Fibroblast of gingiva (primary cell): ENCODE results near the gene FAM131A.
A peak's percentile ranks its signal among the peaks of the same experiment; 100 is the strongest.

ENCODE experiments used
- DNase-seq: peaks from one replicate; pipeline ENCODE4 v3.0.0-alpha.2; 2011; ENCODE audit warnings: low read depth

FAM131A gene

DNA sequence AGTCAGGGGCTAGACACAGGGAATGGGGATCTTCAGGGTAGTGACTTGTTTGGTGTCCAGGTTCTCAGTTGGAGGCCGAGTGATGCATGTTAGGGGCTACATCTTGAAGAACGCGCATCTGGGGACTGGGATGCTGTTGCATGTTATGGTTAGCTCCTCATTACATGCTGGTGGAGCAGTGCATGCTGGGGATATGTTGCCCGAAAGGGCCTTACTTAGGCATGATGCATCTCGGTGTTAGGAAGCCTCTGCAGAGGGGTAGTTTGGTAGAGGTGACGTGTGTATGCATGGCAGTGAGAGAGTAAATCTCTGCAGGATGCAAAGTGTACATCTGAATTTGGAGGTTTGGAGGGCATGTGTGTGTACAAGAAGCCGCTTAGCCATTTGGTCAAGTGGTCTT lies 20.6 kb upstream of the FAM131A start:
- no peak for DNase-seq

DNA sequence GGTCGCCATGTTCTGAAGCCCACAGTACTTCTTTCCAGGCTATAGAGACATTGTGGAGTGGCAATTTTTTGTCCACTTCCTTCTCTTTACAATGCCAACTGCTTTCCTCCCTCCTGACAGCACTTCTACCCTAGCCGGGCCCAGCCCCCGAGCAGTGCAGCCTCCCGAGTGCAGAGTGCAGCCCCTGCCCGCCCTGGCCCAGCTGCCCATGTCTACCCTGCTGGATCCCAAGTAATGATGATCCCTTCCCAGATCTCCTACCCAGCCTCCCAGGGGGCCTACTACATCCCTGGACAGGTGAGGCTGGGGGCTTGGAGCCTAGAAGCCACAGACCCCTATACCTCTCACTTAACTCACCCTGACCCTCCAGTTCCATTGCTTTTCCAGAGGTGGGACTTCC lies 20.2 kb upstream of the FAM131A start:
- DNase-seq, result no peak

DNA sequence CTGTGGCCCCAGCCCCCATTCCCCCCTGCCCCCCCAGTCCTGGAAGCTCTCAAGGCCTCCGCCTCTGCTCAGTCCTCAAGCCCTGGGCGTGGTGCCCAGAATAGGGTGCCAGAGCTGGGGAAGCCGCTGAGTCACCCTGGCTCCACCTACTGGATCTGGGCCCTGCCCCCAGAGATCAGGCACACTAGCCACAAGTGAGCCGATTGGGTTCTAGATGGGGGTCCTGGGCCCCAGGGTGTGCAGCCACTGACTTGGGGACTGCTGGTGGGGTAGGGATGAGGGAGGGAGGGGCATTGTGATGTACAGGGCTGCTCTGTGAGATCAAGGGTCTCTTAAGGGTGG lies 17.3 kb upstream of the FAM131A start:
- DNase-seq, result peak; percentile 98

DNA sequence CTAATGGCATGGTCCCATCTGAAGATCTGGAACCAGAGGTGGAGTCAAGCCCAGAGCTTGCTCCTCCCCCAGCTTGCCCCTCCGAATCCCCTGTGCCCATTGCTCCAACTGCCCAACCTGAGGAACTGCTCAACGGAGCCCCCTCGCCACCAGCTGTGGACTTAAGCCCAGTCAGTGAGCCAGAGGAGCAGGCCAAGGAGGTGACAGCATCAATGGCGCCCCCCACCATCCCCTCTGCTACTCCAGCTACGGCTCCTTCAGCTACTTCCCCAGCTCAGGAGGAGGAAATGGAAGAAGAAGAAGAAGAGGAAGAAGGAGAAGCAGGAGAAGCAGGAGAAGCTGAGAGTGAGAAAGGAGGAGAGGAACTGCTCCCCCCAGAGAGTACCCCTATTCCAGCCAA lies 15.7 kb upstream of the FAM131A start:
- DNase-seq, result no peak

DNA sequence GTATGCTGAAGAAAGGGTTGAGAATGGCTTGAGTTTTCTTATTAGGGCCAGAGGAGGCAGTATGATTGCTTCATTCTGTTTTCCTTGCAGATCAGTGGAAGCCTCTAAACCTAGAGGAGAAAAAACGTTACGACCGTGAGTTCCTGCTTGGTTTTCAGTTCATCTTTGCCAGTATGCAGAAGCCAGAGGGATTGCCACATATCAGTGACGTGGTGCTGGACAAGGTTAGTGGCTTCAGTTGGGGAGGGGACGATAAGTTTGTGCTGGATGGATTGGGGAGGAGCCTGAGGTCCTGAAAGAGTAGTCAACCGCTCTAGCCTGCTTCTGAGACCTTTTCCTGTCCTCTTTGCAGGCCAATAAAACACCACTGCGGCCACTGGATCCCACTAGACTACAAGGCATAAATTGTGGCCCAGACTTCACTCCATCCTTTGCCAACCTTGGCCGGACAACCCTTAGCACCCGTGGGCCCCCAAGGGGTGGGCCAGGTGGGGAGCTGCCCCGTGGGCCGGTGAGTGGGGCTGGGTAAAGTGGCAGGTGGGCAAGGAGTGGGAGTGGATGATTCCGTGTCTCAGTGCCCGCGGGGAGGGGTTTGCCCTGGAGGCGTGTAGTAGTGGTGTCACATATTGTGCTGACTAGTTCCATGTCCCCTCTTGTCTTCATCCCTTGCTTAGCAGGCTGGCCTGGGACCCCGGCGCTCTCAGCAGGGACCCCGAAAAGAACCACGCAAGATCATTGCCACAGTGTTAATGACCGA lies 14.5 kb upstream of the FAM131A start:
- DNase-seq, result peak; percentile 87

DNA sequence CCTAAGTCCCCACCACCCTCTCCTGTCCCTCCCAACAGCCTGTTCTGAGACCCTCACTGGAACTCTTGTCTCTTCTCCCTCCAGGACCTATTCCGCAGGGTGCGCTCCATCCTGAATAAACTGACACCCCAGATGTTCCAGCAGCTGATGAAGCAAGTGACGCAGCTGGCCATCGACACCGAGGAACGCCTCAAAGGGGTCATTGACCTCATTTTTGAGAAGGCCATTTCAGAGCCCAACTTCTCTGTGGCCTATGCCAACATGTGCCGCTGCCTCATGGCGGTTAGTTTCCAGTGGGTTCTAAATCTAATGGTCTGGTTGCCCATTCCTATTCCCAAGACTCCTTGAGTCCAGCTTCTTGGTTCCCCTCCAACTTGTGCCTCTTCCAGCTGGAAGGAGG lies 13.7 kb upstream of the FAM131A start:
- no peak for DNase-seq

DNA sequence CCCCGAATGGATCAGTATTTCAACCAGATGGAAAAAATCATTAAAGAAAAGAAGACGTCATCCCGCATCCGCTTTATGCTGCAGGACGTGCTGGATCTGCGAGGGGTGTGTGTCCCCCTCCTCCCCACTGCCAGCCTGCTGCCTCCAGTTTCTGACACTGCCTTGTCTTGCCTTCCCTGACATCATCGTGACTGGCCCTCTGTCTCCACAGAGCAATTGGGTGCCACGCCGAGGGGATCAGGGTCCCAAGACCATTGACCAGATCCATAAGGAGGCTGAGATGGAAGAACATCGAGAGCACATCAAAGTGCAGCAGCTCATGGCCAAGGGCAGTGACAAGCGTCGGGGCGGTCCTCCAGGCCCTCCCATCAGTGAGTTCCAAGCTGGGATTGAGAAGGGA lies 12.1 kb upstream of the FAM131A start:
- DNase-seq, result no peak

DNA sequence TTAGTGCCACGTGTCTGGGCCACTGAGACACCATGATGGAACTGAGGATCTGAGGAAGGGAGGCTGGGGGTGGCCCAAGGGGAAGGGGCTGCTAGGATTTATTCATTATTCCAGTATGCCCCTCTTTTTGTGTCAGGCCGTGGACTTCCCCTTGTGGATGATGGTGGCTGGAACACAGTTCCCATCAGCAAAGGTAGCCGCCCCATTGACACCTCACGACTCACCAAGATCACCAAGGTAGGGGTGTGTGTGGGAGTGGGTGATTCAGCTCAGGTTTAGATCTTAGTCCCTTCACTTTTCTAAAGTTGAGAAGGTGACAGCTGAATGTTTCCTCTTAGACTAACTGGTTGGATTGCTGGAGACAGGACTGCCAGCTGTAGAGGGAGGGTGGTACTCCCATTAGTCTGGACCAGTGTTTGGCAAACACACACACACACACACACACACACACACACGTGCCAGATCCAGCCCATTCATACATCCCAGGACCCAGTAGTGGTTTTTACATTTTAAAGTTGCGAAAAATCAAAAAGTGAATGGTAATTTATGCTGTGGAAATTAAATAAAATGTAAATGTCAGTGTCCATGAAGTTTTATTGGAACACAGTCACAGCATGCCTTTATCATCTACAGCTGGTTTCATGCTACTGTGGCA lies 11.6 kb upstream of the FAM131A start:
- no peak for DNase-seq

DNA sequence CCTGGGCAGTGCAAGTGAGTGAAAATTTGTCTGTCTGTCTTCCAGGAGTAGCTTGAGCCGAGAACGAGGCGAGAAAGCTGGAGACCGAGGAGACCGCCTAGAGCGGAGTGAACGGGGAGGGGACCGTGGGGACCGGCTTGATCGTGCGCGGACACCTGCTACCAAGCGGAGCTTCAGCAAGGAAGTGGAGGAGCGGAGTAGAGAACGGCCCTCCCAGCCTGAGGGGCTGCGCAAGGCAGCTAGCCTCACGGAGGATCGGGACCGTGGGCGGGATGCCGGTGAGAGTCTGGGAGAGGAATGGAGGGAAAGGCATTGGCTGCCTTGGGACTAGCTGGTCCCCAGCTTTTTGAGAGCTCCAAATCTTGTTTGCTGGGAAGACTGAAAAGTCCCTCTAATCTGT lies 10.2 kb upstream of the FAM131A start:
- no peak for DNase-seq

DNA sequence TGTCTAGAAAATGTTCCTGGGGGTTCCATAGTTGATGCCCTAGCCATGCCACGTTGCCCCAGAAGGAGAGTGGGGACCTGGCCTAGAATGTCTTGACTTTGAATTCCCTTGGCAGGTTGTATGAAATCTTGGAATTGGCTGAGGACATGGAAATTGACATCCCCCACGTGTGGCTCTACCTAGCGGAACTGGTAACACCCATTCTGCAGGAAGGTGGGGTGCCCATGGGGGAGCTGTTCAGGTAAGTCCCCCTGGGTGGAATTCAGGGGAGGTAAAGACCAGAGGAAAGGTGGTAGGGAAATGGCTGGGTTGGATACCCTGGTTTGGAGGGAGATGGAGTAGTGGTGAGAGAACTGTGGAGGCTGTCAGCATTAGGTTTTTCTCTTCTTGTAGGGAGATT lies 8.9 kb upstream of the FAM131A start:
- no peak for DNase-seq

DNA sequence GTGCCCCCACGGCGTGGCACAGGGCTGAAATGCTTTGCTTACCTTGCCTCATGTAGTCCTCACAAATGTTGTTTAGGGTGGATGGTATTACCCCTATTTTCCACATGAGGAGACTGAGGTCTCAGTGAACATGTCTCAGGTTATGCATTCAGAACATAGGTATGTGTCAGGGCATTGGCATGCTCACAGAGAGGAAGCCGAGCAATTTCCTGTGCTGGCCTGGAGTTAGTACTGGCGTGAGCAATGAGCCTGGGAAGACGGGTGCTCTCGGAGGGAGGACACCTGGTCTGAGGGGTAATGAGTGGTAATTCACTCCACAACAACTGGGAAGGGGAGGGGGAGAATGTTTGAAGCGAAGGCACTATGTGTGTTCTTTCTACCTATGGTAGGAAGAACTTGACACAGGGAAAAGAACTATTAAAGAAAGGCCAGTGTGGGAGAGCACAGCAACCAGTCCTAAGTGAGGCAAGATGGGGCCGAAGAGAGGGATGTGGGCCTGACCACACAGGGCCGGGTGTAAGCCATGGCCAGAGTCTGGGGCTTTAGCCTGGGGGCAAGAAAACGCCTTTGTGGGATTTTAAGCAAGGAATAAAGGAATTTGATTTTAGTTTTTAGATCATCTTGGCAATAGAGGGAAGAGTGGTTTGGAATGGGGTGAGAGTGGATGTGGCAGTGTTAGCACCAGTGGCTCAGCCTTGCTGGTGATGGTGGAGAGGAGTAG lies 4.9 kb upstream of the FAM131A start:
- peak; percentile 61 for DNase-seq

DNA sequence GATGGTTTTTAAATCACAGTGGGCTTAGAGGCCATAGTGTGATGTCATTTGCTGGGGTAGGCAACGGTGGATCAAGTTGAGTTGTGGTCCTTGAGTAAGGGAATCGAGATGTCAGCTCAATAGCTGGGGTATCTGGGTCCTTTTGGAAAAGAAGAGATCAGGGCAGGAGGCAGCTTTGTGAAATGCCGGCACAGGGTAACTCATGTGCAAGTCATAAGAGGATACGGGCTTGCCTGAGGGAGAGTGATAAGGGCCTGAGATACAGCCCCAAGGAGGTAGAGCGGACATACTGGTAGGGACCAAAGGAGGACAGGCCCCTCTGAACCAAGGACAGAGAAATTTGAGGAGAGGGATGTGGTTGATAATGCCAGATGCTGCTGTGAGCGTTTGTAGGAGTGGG lies 4.2 kb upstream of the FAM131A start:
- DNase-seq, result no peak

DNA sequence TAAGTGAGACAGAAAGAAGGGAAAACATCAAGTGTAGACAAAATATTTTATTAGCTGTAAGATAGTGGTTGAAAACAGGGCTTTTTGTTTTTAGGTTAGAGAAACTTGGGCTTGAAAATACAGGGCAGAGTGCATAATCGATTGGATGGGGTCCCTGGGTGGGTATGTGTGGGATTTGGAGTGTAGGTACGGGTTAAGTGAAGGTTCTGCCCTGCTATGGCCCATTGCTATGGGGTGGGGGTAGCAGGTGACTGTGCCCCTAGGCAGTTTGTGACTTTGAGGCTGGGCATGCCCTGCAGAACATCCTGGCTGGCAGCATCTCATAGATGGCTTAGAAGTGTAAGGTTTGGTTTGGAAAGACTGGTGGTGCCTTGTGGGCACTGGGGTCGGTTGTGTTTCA lies 3.7 kb upstream of the FAM131A start:
- no peak for DNase-seq

DNA sequence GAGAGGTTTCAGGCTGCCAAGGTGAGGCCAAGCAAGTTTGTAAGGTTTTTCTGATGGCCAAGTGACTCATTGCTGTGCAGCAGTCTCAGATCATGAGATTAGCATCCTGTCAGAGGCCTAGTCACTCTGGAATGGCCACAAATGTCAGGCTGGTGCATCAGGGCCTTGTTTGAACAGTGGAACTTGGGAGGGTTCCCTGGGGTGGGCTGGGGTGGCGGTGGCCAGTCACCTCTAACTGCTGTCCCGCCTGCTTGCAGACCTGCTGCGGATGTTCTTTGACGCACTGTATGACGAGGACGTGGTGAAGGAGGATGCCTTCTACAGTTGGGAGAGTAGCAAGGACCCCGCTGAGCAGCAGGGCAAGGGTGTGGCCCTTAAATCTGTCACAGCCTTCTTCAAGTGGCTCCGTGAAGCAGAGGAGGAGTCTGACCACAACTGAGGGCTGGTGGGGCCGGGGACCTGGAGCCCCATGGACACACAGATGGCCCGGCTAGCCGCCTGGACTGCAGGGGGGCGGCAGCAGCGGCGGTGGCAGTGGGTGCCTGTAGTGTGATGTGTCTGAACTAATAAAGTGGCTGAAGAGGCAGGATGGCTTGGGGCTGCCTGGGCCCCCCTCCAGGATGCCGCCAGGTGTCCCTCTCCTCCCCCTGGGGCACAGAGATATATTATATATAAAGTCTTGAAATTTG lies 2.8 kb upstream of the FAM131A start:
- peak; percentile 30 for DNase-seq

DNA sequence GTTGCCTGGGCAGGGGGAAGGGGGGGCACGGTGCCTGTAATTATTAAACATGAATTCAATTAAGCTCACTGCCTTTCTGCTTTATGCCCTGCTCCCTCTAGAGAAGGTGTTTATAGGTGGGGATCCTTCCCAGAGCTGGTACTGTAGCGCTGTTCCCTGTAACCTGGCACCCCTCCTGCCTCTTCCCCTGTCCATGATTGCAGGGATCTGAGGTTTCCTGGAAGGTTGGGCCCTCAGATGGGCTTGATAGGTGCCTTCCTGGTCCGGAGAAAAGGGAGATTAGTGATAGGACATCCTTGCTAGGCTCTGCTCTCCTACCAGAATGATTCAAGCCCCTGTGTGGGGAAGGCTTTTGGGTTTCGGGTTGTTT lies 2.1 kb upstream of the FAM131A start:
- no peak for DNase-seq

DNA sequence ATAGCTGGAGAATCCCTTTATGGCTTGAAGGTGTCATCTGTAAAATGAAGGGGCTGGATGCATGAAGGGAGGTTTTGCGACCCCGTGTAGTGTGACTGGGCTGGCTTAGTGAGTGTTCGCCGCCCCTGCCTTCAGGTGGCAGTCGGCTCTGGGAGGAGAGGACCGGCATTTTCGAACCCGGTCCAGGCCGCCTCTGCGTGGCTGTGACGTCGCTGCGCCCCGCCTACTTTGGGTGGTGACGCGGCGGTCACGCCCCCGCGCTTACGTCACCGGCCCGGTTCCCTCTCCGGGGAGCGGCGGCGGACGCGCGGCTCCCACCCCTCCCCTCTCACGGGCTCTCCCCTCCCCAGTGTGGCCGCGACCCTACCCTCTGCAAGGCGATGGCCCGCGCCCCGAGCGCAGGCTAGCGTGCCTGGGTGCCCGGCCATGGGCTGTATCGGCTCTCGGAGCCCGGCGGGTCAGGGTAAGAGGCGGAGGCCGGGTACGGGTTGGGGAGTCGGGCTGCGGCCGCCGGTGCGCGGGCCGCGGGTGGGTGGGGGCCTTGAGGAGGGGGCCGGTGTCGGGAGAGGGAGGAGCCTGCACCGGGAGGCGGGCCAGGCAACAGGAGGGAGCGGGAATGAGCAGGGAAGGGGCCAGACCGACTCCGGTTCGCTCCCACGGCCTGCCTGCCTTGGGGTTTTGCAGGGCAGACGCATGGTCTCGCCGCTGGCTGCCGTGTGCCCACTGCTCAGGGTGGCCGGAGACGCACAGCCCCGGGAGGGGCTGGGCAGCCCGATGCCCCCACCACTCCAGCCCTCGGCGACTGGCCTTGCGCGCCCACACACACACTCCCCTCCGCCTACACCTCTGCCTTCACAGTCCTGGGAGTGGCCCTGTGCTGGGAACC lies 1.5 kb upstream of the FAM131A start:
- DNase-seq, result peak; percentile 79

DNA sequence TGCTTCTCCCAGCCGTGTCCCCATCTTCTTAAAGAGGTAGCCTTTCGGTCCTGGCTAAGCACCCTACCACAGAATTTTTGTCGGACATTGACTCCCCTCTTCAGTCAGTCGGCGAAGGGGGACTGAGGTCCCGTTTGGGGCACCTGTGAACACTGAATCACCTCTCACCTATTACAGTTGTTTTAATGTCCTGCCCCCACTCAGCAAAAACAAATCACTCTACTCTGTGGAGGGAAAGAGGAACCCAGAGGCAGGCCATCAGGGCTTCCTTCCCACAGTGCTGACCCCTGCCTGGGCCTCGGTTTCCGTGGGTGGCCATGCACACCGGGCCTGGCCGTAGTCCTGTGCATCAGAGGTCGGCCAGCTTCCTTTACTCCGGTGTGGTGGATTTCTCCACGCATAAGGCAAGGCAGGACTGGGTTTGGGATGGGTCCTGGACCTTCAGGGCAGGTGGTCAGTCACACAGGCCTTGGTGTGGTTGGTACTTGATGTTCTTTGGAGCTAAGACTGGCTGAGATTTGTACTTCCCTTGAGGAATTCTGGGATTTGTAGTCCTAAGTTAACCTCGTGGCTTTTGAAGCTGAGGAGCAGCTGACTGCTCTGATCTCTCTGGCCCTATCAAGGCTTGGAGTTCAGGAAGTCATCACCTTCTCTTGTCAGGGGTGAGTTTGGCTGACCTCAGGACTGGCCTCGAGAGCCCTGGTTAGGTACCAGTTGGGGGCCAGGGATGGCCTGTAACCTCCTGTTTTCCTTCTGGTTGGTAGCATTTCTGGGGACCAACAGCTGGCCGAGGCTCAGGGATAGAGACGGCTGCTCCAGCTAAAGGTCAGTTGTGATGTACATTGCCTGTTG lies 627 bp upstream of the FAM131A start:
- DNase-seq, result peak; percentile 66

DNA sequence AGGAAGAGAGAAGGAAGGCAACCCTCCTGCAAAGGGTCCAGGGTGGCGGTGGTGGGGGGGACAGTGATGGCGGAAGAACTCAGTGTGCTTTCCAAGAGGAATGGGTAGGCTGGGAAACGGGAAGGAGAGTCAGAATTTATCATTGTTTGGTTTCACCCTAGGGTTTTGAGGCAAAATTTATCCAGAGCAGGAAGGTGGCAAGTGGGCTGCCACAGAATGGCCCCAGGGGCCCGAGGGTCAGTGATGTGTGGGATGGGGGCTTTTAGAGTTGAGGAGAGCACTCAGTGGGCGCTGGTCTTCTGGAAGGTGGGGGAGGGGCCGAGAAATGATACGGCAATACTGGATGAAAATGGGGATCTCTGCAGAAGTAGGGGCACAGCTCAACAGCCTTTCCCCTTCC lies 581 bp downstream of the FAM131A start:
- DNase-seq, result no peak

DNA sequence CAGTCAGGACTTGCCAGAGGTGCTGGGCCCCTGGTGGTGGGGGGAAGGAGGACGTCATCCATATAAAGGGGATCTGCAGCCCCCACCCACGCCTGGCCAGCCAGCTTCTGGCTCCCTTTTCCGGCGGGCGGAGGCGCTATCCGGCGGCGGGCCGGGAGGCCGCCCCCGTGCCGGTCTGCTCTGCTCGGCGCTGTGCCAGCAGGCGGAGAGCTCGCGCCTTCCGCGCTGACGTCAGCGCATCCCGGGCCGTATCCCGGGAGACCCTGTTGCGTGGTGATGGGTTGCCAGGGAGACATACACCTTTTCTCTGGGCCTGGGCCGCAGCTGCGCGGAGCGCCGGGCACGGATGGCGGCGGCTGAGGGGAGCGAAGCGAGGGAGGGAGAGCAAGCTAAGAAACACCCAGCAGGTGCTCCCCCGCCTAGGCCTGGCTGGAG lies 1.1 kb downstream of the FAM131A start:
- peak; percentile 76 for DNase-seq

DNA sequence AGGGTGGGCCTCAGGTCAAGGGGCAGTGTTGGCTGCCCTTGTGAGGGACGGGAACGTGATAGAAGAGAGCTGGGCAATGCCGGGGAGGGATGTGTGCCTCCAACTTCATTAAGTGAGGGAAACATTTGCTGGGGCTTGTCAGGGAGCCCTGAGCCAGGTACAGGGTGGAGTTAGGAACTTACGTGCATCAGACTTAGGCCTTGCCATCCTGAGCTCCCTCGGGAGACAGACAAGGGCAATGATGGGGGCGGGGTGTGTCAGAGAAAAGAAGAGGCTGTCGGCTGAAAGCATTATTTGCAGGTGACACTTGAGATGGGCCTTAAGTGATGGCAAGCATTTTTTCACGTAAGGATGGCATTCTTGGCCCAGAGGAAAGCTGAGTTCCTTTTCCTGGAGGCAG lies 1.6 kb downstream of the FAM131A start:
- no peak for DNase-seq
